ENCODE data around the gene LRG1. TPM values are rescaled to one million over a fixed set of nuclear protein-coding genes. Genes with fewer than 3 reads are reported as not detected.
A peak's percentile ranks its signal among the peaks of the same experiment; 100 is the strongest.

The LRG1 gene
- total RNA-seq, 4 donors from 2014 or later = 0.56 to 2.7 (median 2.0) TPM; not detected in 1

GRCh38 chr19:4557971-4558941, 18.4 kb upstream of the LRG1 start:
- H3K4me3 ChIP-seq (replicated peaks in 1 of 3) = peak overlapping the region in 1 of 3 donors; percentile 13
- TF ChIP-seq CTCF (IDR thresholded peaks at IDR 0.05) = peak in 5 of 6 experiments; percentile 66 to 100 (median 94)
- no peak for TF ChIP-seq POLR2A (IDR thresholded peaks at IDR 0.05)
- no peaks in the 10 kb centered on the region for H3K9me3 ChIP-seq
- WGBS, 2 donors = 26 to 28% methylated on average over 42 to 44 of the region's 44 CpGs
- H3K27ac ChIP-seq = no peak overlapping the region
- DNase-seq = peak in 1 of 2 donors; percentile 20
- H3K36me3 ChIP-seq = no peaks in the 10 kb centered on the region
- H3K27me3 ChIP-seq = no peaks in the 10 kb centered on the region
- intact Hi-C loops (cut with DNase I) = loop anchor here (5.0 kb wide), 1 partner anchor 79 kb away; the partner anchor contains the start of gene TNFAIP8L1
- H3K4me1 ChIP-seq = no peaks in the 10 kb centered on the region

- no peaks in the 10 kb centered on the region for H3K4me1 ChIP-seq
- intact Hi-C loops (cut with DNase I) = loop anchor here (5.0 kb wide), 1 partner anchor 80 kb away; the partner anchor contains the start of gene TNFAIP8L1
- no peaks in the 10 kb centered on the region for H3K9me3 ChIP-seq
- no peak for TF ChIP-seq POLR2A (IDR thresholded peaks at IDR 0.05)
- no peak for TF ChIP-seq CTCF (IDR thresholded peaks at IDR 0.05)
- 88% methylated on average over 29 to 33 of the region's 33 CpGs for WGBS, 2 donors
- no peaks in the 10 kb centered on the region for H3K36me3 ChIP-seq
- no peak for DNase-seq
- H3K27ac ChIP-seq = no peak overlapping the region
- no peaks in the 10 kb centered on the region for H3K27me3 ChIP-seq
- H3K4me3 ChIP-seq (replicated peaks in 1 of 3) = peak overlapping the region in 1 of 3 donors; percentile 13
Observed at GRCh38 chr19:4557144-4557970, 17.5 kb upstream of the LRG1 start.

GRCh38 chr19:4556597-4557127, 16.8 kb upstream of the LRG1 start:
- no peaks in the 10 kb centered on the region for H3K4me1 ChIP-seq
- H3K27ac ChIP-seq = no peak overlapping the region
- no peaks in the 10 kb centered on the region for H3K9me3 ChIP-seq
- 88 to 91% methylated on average over 14 to 24 of the region's 25 CpGs for WGBS, 2 donors
- H3K27me3 ChIP-seq = no peaks in the 10 kb centered on the region
- no peak for DNase-seq
- H3K4me3 ChIP-seq (replicated peaks in 1 of 3) = no peak overlapping the region
- TF ChIP-seq POLR2A (IDR thresholded peaks at IDR 0.05) (no peak), CTCF (IDR thresholded peaks at IDR 0.05) (no peak)
- no peaks in the 10 kb centered on the region for H3K36me3 ChIP-seq
- intact Hi-C loops (cut with DNase I) = loop anchor here (5.0 kb wide), 1 partner anchor 81 kb away; the partner anchor contains the start of gene TNFAIP8L1

- TF ChIP-seq CTCF (IDR thresholded peaks at IDR 0.05) (no peak), POLR2A (IDR thresholded peaks at IDR 0.05) (no peak)
- WGBS, 2 donors = 84 to 85% methylated on average over 43 of the region's 43 CpGs
Observed at GRCh38 chr19:4555657-4556561, 16.1 kb upstream of the LRG1 start.

More at GRCh38 chr19:4555657-4556561, 16.1 kb upstream of the LRG1 start:
- H3K9me3 ChIP-seq = no peaks in the 10 kb centered on the region
- H3K4me1 ChIP-seq = no peaks in the 10 kb centered on the region
- H3K27ac ChIP-seq = no peak overlapping the region
- no peak overlapping the region for H3K4me3 ChIP-seq (replicated peaks in 1 of 3)
- intact Hi-C loops (cut with DNase I) = loop anchor here (5.0 kb wide), 1 partner anchor 81 kb away; the partner anchor contains the start of gene TNFAIP8L1
- no peaks in the 10 kb centered on the region for H3K27me3 ChIP-seq
- DNase-seq = no peak
- H3K36me3 ChIP-seq = no peaks in the 10 kb centered on the region
